Stimulated activated CD4-positive, alpha-beta T cell treated with anti-CD3 and anti-CD28 coated beads, Interleukin-1b, Interleukin-23, amount 100 ng/mL, for 48 hours (primary cell): Measurements from ENCODE around the gene CD164.
A peak's percentile ranks its signal among the peaks of the same experiment; 100 is the strongest.
"Not testable (repeated sequence)": the region's sequence is repeated elsewhere in the genome, so short reads cannot be mapped to it uniquely, and the experiment has no call there.

Source experiments
- DNase-seq: peaks from one replicate; pipeline ENCODE4 v3.0.0-alpha.2; 2020

CD164 gene

GRCh38 chr6:109373762-109374161 is 8.5 kb downstream of the CD164 start:
- DNase-seq: peak; percentile 77

GRCh38 chr6:109373331-109373730 is 8.9 kb downstream of the CD164 start:
- DNase-seq: peak; percentile 34

DNA sequence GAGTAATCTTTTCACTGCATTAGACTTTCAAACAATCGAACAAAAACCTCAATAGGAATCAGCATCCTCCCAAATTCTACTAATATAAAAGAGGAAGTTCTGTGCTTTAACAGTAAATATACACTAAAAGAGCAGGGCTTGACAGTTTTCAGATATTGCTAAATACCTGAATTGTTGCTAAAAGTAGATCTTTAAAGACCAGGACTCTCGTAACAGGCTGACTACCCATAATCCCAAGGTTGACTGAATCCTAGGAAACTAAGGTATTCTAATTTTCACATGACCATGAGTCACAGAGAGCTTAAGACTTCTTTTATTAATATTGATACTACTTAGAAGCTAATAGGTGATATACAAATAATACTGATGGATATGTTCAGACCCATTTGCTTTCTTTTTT is 10.1 kb downstream of the CD164 start:
- DNase-seq: no peak

GRCh38 chr6:109370792-109371191 is 11.5 kb downstream of the CD164 start:
- no peak for DNase-seq

- DNase-seq: no peak
Measured at GRCh38 chr6:109370336-109370735, 11.9 kb downstream of the CD164 start.

- no peak for DNase-seq
Measured at GRCh38 chr6:109369728-109370127, 12.5 kb downstream of the CD164 start.

DNA sequence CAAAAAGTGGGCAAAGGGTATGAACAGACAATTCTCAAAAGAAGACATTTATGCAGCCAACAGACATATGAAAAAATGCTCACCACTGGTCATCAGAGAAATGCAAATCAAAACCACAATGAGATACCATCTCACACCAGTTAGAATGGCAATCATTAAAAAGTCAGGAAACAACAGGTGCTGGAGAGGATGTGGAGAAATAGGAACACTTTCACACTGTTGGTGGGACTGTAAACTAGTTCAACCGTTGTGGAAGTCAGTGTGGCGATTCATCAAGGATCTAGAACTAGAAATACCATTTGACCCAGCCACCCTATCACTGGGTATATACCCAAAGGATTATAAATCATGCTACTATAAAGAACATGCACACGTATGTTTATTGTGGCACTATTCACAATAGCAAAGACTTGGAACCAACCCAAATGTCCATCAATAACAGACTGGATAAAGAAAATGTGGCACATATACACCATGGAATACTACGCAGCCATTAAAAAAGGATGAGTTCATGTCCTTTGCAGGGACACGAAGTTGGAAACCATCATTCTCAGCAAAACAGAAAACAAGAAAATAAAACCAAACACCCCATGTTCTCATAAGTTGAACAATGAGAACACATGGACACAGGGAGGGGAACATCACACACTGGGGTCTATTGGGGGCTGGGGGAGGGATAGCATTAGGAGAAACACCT is 17.7 kb downstream of the CD164 start:
- DNase-seq: not testable (repeated sequence)

GRCh38 chr6:109363753-109364152 is 18.5 kb downstream of the CD164 start:
- no peak for DNase-seq

- DNase-seq: no peak
Measured at GRCh38 chr6:109362102-109362884, 20.0 kb downstream of the CD164 start.

DNA sequence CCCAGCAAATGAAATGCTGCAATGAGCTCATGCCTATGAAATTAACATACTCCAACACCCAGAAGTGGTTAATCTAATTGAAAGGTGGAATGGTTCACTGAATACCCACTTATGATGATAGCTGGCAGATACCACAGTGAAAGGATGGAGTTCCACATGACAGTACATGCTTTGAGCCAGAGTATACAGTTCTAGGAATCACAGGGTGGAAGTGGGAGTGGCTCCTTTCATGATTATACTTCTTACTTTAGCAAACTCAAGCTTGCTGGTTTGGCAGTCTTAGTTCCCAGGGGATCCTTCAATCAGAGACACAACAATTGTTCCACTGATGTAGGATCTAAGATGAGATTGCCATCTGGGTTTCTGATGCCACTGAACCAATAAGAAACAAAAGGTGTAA is 21.5 kb downstream of the CD164 start:
- DNase-seq: no peak

- DNase-seq: no peak
Measured at GRCh38 chr6:109360281-109360680, 22.0 kb downstream of the CD164 start.

- no peak for DNase-seq
Measured at GRCh38 chr6:109359248-109359647, 23.0 kb downstream of the CD164 start.

DNA sequence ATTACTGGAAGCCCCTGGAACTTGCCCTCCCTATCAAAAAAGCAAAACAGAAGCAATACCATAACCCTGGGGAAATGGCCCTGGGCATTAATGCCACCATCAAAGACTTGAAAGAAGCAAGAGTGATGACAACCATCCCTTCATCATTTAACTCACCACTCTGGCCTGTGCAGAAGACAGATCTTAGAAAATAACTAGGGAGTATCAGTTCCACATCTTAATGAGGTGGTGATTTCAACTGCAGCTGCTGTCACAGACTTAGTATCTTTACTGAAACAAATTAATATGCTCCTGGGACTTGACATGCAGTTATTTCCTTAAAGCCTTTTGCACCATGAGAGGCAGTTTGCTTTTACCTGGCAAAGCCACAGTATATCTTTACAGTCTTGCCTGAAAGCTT is 24.1 kb downstream of the CD164 start:
- DNase-seq: no peak

DNA sequence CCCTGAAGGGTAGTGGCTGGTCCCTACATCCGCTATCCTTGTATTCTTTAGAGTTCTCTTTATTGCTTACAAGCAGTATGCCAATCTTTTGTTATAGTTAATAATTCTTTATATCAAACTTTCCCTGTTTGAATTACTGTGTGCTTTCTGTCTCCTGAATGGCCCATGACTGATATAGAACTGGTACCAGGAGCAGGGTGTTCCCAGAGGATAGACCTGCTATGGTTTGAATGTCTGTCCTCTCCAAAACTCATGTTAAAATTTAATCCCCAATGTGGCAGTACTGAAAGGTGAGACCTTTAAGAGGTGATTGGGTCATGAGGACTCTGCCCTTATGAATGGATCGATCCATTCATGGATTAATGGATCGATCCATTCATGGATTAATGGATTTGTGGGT is 26.0 kb downstream of the CD164 start:
- no peak for DNase-seq

DNA sequence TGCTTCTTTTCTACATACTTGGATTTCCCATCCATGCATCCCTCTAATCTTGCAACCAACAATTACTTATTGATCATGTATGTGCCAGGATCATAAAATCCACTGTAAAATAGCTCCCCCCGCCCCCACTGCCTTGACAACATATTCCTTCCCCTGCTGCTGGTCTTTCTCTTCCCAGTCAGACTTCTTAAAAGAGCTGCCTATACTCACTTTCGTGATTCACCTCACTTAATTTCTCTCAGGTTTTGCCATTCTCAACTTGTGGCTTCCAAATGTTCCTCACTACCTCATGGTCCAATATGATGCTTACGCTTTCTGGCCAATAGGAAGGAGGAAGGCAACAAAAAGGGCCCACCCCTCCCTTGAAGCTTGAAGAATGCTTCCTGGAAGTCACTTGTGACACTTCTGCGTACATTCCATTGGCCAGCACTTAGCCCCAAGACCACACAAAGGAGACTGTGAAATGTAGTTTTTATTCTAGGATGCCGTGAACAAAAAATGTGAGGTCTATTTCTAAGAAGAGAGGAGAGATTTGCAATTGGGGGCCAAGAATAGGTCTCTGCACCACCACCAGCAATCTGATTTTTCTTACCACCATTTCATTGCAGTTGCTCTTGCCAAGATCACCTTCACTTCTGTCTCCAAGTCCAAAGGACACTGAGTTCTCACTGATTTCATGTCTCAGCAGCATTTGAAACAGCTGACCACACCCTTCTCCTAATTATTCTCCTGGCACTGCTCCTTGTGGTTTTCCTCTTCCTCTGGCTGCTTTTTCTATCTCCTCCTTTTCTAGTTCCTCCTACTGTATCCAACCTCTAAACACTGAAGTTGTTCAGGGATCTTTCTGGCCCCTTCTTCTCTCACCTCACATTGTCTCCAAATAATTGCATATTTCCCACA is 30.8 kb downstream of the CD164 start:
- DNase-seq: no peak

- DNase-seq: no peak
Measured at GRCh38 chr6:109349419-109349987, 32.8 kb downstream of the CD164 start.

DNA sequence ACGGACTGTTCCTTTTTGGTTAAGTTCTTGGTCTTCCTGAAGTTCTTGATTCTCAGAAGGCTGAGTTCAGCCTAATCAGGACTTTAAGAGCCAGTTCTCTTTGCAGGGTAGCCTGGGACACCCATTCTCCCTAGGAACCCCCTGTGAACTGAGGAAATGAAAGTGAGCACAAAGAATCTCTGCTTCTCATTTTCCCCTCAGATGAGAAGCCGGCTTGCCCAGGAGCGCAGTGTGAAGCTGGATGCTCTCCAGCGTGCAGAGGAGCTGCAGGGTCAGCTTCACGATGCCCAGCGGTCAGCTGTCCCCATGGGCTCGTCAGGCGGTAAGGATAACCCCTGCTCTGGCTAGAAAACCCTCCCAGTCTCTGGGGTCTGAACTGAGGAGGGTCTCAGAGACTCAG is 34.0 kb downstream of the CD164 start:
- no peak for DNase-seq

DNA sequence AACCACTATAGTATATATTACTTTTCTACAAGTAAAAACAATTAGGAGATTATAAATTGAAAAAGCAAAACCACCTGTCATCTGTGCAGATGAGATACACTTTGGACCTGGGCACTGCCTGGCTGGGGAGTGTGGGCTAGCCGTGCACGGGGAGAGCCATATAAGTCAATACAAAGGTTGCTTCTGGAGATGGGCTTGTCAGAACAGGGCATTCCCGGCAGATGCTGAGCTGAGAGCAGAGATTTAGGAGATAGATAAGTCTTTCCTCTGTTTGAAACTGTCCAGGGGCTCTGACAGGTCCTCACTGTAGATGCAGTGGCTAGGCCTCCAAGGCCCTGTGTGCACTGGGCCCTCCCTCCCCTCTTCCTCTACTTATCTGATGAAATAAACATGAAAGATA is 34.5 kb downstream of the CD164 start:
- no peak for DNase-seq

- DNase-seq: no peak
Measured at GRCh38 chr6:109345986-109346385, 36.3 kb downstream of the CD164 start.

DNA sequence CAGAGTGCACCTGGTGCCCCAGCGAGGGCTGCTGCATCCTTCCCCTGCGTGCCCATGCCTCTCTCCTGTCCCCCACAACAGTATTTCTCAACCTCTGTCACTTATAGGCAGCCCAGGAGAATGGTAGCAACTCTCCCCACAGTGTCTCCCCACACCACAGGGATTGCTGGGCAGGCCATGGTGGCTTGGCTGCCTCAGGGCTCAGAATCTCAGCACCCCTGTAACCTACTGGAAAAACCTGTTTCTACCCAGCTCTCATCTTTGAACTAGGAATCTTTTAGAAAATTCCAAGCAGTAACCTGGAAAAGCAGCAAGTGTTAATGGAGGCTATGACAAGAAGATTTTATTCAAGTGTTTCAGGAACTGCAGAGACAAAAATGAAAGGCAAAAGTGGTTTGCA is 38.0 kb downstream of the CD164 start:
- no peak for DNase-seq

DNA sequence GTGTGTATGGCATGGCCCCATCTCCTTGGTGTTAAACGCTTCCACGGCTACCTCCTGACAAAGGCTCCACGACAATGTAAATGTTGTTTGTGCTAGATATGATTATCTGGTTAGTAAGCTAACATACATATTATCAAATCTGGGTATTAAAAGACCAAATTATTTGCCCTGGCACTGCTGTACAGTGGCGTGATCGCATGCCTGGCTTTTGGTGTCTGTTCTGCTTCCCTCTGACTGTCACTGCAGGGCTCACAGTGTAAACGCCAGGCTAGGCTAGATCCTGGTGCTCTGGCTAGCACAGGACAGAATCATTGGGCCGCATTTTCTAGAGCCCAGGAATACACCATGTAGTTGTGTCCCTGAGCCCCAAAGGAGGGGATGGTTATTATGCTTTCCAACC is 38.7 kb downstream of the CD164 start:
- DNase-seq: no peak

DNA sequence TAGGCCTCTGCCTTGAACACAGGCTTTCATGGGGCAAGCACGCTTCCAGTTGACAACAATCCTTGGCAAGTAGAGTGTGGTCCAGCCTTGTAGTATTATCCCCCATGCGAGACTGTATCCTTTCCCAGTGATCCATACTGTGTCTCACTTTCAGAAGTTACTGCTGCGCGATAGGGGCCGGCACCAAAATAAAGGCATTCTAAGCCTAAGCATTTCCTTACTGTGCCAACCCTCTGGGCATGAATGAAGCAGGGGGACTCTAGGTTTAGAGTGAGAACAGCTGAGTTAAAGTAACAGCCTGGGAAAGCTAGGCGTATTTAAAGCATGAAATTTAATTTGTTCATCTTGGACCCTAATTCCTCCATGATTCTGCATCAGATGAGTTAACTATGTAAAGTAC is 39.4 kb downstream of the CD164 start:
- DNase-seq: no peak

DNA sequence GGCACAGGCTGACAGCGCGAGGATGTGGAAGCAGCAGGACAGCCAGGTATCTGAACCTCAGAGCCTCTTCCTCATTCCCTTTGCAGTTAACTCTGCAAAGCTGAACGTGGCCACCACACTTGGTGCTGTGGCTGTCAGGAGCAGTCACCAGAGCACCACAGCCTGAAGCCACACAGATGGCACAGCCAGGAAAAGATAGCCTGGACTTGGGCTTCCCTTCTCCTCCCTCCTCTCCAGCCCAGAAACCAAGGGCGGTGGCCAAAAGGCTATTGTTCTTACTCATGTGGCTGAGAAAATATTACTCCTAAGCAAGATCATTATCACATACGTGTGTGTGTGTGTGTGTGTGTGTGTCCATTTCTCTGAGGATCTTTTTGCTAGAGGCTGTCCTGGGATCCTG is 39.8 kb downstream of the CD164 start:
- DNase-seq: no peak
